CD8-positive, alpha-beta memory T cell (primary cell): ENCODE data around the gene PDCD1LG2. TPM values are rescaled to one million over a fixed set of nuclear protein-coding genes. Genes with fewer than 3 reads are reported as not detected.

ENCODE experiments used
- CTCF ChIA-PET: fragments of 350-600 bp; sonication (Branson Sonifier 250); formaldehyde crosslinking; loops from one replicate; lab custom pipeline; 2021; ENCODE audit warnings: antibody characterized with exemption; lab: Charles Lee
- POLR2A ChIA-PET: fragments of 350-600 bp; sonication (Branson Sonifier 250); formaldehyde crosslinking; loops from one replicate; lab custom pipeline; 2021; ENCODE audit warnings: antibody characterized with exemption; lab: Charles Lee
- DNase-seq, 5 donors: peaks; one replicate each; pipeline versions ENCODE4 v3.0.0 to v3.0.0-alpha.2; 2020 to 2022; ENCODE audit warnings: mixed read lengths in 1 of 5
- H3K27ac ChIP-seq: one replicate; pipeline ENCODE4 v1.7.0; 2013; ENCODE audit warnings: low read depth, mild to moderate bottlenecking, low read length, moderate library complexity
- H3K27me3 ChIP-seq: 2 replicates; pipeline ENCODE4 v1.7.0; 2013; ENCODE audit warnings: low read length, mild to moderate bottlenecking; ENCODE audit not compliant: insufficient read depth, poor library complexity, severe bottlenecking
- H3K36me3 ChIP-seq: 2 replicates; pipeline ENCODE4 v1.7.0; 2013; ENCODE audit warnings: mild to moderate bottlenecking, low read length, moderate library complexity; ENCODE audit not compliant: insufficient read depth
- H3K4me1 ChIP-seq: 2 replicates; pipeline ENCODE4 v1.7.0; 2013; ENCODE audit warnings: mild to moderate bottlenecking, low read length, moderate library complexity; ENCODE audit not compliant: insufficient read depth
- H3K4me3 ChIP-seq: 2 replicates; pipeline ENCODE4 v1.7.0; 2013; ENCODE audit warnings: mild to moderate bottlenecking, low read length
- H3K9me3 ChIP-seq: 2 replicates; pipeline ENCODE4 v1.7.0; 2013; ENCODE audit warnings: mild to moderate bottlenecking, low read length
- H3K27ac Mint-ChIP-seq, 8 donors: one replicate each; pipeline ENCODE4 v1.8.0; 2020 to 2021; ENCODE audit warnings: mixed read lengths in 8 of 8, mild to moderate bottlenecking in 6 of 8, inconsistent platforms in 3 of 8, moderate library complexity in 3 of 8
- H3K27me3 Mint-ChIP-seq, 2 donors: one replicate each; pipeline ENCODE4 v1.8.0; 2020 to 2021; ENCODE audit warnings: mixed read lengths in 2 of 2, mild to moderate bottlenecking in 1 of 2, moderate library complexity in 1 of 2
- H3K36me3 Mint-ChIP-seq, 3 donors: one replicate each; pipeline ENCODE4 v1.8.0; 2020 to 2021; ENCODE audit warnings: mixed read lengths in 3 of 3, inconsistent platforms in 1 of 3, mild to moderate bottlenecking in 1 of 3
- H3K4me1 Mint-ChIP-seq, 3 donors: one replicate each; pipeline ENCODE4 v1.8.0; 2020 to 2021; ENCODE audit warnings: mixed read lengths in 3 of 3, inconsistent platforms in 1 of 3, mild to moderate bottlenecking in 1 of 3
- H3K4me3 Mint-ChIP-seq, 7 donors: one replicate each; pipeline ENCODE4 v1.8.0; 2020 to 2021; ENCODE audit warnings: mixed read lengths in 7 of 7, mild to moderate bottlenecking in 6 of 7, moderate library complexity in 4 of 7, inconsistent platforms in 2 of 7
- H3K9me3 Mint-ChIP-seq, 5 donors: one replicate each; pipeline ENCODE4 v1.8.0; 2020 to 2022; ENCODE audit warnings: mixed read lengths in 5 of 5, mild to moderate bottlenecking in 3 of 5, moderate library complexity in 2 of 5, inconsistent platforms in 1 of 5
- polyA plus RNA-seq: library from polyadenylated mRNA; unstranded; fragments of 300-500 nt; fragmentation: Illumina TruSeq; gene quantifications from one replicate; pipeline ENCODE4 v1.2.3, GENCODE V29; 2021
- total RNA-seq, 2 experiments: library from RNA; stranded (reverse); gene quantifications; one replicate each; pipeline ENCODE4 v1.2.3, GENCODE V29; 2021

PDCD1LG2 gene
- total and polyA plus RNA-seq, 3 experiments from 2014 or later, result 0.33 to 0.37 TPM; not detected in 1

GRCh38 chr9:5549658-5550650 is 39.6 kb downstream of the PDCD1LG2 start:
- ChIA-PET POLR2A (no interaction called here), CTCF (interaction anchor here (0.6 kb wide), 1 partner anchor 744 kb away, joined by 3 read pairs; no protein-coding TSS in a partner anchor)
- H3K36me3 ChIP-seq, result no peaks in the 10 kb centered on the region
- no peaks in the 10 kb centered on the region for H3K9me3 Mint-ChIP-seq
- no peak overlapping the region for H3K4me3 Mint-ChIP-seq
- no peak overlapping the region for H3K27ac Mint-ChIP-seq
- no peak overlapping the region for H3K27ac ChIP-seq
- H3K4me1 ChIP-seq, result no peaks in the 10 kb centered on the region
- H3K4me1 Mint-ChIP-seq, result peaks cover 8 to 13% (median 8%) of the 10 kb centered on the region in 3 donors
- H3K27me3 ChIP-seq, result no peaks in the 10 kb centered on the region
- DNase-seq, result no peak
- peaks cover 0 to 2% of the 10 kb centered on the region in 2 donors for H3K27me3 Mint-ChIP-seq
- H3K9me3 ChIP-seq, result no peaks in the 10 kb centered on the region
- H3K4me3 ChIP-seq, result no peak overlapping the region
- peaks cover 0 to 12% (median 1%) of the 10 kb centered on the region in 3 donors for H3K36me3 Mint-ChIP-seq

- no peaks in the 10 kb centered on the region for H3K9me3 ChIP-seq
- H3K4me3 ChIP-seq, result no peak overlapping the region
- Mint-ChIP-seq H3K36me3 (peaks cover 0 to 12% (median 1%) of the 10 kb centered on the region in 3 donors), H3K9me3 (no peaks in the 10 kb centered on the region), H3K27ac (peak overlapping the region in 1 of 8 donors; percentile 51), H3K4me1 (peaks cover 8 to 20% (median 9%) of the 10 kb centered on the region in 3 donors), H3K4me3 (no peak overlapping the region), H3K27me3 (peaks cover 0 to 2% of the 10 kb centered on the region in 2 donors)
- no peak for DNase-seq
- ChIA-PET POLR2A (no interaction called here), CTCF (no interaction called here)
- H3K36me3 ChIP-seq, result no peaks in the 10 kb centered on the region
- H3K4me1 ChIP-seq, result no peaks in the 10 kb centered on the region
- no peak overlapping the region for H3K27ac ChIP-seq
- H3K27me3 ChIP-seq, result no peaks in the 10 kb centered on the region
Measured at GRCh38 chr9:5551368-5552150, 41.2 kb downstream of the PDCD1LG2 start.

GRCh38 chr9:5552301-5552700 is 42.0 kb downstream of the PDCD1LG2 start:
- ChIA-PET POLR2A (no interaction called here), CTCF (no interaction called here)
- H3K36me3 ChIP-seq, result no peaks in the 10 kb centered on the region
- Mint-ChIP-seq H3K9me3 (no peaks in the 10 kb centered on the region), H3K36me3 (peaks cover 0 to 12% (median 1%) of the 10 kb centered on the region in 3 donors), H3K27me3 (peaks cover 0 to 4% of the 10 kb centered on the region in 2 donors), H3K4me1 (peaks cover 14 to 28% (median 15%) of the 10 kb centered on the region in 3 donors), H3K27ac (no peak overlapping the region), H3K4me3 (no peak overlapping the region)
- no peak overlapping the region for H3K27ac ChIP-seq
- DNase-seq, result no peak
- H3K27me3 ChIP-seq, result no peaks in the 10 kb centered on the region
- H3K4me1 ChIP-seq, result peaks cover 7% of the 10 kb centered on the region
- H3K9me3 ChIP-seq, result no peaks in the 10 kb centered on the region
- no peak overlapping the region for H3K4me3 ChIP-seq

- H3K4me1 ChIP-seq, result peaks cover 16% of the 10 kb centered on the region
- ChIA-PET CTCF (no interaction called here), POLR2A (no interaction called here)
- Mint-ChIP-seq H3K4me1 (peaks cover 23 to 37% (median 24%) of the 10 kb centered on the region in 3 donors), H3K27ac (no peak overlapping the region), H3K27me3 (peaks cover 0 to 4% of the 10 kb centered on the region in 2 donors), H3K36me3 (peaks cover 0 to 13% (median 1%) of the 10 kb centered on the region in 3 donors), H3K9me3 (no peaks in the 10 kb centered on the region), H3K4me3 (no peak overlapping the region)
- H3K36me3 ChIP-seq, result no peaks in the 10 kb centered on the region
- no peak for DNase-seq
- H3K27ac ChIP-seq, result no peak overlapping the region
- H3K9me3 ChIP-seq, result no peaks in the 10 kb centered on the region
- H3K27me3 ChIP-seq, result no peaks in the 10 kb centered on the region
- H3K4me3 ChIP-seq, result no peak overlapping the region
Measured at GRCh38 chr9:5553211-5553610, 42.9 kb downstream of the PDCD1LG2 start.

- POLR2A ChIA-PET, result no interaction called here
- Histone ChIP-seq H3K27me3 (no peaks in the 10 kb centered on the region), H3K36me3 (no peaks in the 10 kb centered on the region), H3K4me3 (no peak overlapping the region), H3K9me3 (no peaks in the 10 kb centered on the region), H3K4me1 (peaks cover 26% of the 10 kb centered on the region), H3K27ac (no peak overlapping the region)
- H3K9me3 Mint-ChIP-seq, result no peaks in the 10 kb centered on the region
- CTCF ChIA-PET, result no interaction called here
- H3K4me1 Mint-ChIP-seq, result peaks cover 33 to 47% (median 34%) of the 10 kb centered on the region in 3 donors
- H3K4me3 Mint-ChIP-seq, result no peak overlapping the region
- peaks cover 0 to 4% of the 10 kb centered on the region in 2 donors for H3K27me3 Mint-ChIP-seq
- H3K27ac Mint-ChIP-seq, result no peak overlapping the region
- peaks cover 0 to 18% (median 1%) of the 10 kb centered on the region in 3 donors for H3K36me3 Mint-ChIP-seq
- no peak for DNase-seq
Measured at GRCh38 chr9:5554254-5554653, 43.9 kb downstream of the PDCD1LG2 start.

GRCh38 chr9:5556101-5556705 is 45.9 kb downstream of the PDCD1LG2 start:
- Mint-ChIP-seq H3K27me3 (peaks cover 0 to 4% of the 10 kb centered on the region in 2 donors), H3K4me1 (peaks cover 40 to 60% (median 46%) of the 10 kb centered on the region in 3 donors), H3K36me3 (peaks cover 0 to 18% (median 1%) of the 10 kb centered on the region in 3 donors), H3K9me3 (no peaks in the 10 kb centered on the region), H3K4me3 (no peak overlapping the region), H3K27ac (peak overlapping the region in 3 of 8 donors; percentile 11 to 90 (median 82))
- H3K4me3 ChIP-seq, result no peak overlapping the region
- no peak overlapping the region for H3K27ac ChIP-seq
- CTCF ChIA-PET, result no interaction called here
- POLR2A ChIA-PET, result no interaction called here
- DNase-seq, result no peak
- peaks cover 33% of the 10 kb centered on the region for H3K4me1 ChIP-seq
- no peaks in the 10 kb centered on the region for H3K27me3 ChIP-seq
- no peaks in the 10 kb centered on the region for H3K9me3 ChIP-seq
- no peaks in the 10 kb centered on the region for H3K36me3 ChIP-seq

- Mint-ChIP-seq H3K4me1 (peaks cover 40 to 64% (median 51%) of the 10 kb centered on the region in 3 donors), H3K36me3 (peaks cover 0 to 10% (median 0%) of the 10 kb centered on the region in 3 donors), H3K27me3 (peaks cover 0 to 3% of the 10 kb centered on the region in 2 donors), H3K9me3 (peaks cover 0 to 5% (median 0%) of the 10 kb centered on the region in 5 donors), H3K4me3 (peak overlapping the region in 6 of 7 donors; percentile 59 to 76 (median 68)), H3K27ac (peak overlapping the region; percentile 82 to 95 (median 92))
- Histone ChIP-seq H3K36me3 (no peaks in the 10 kb centered on the region), H3K4me3 (no peak overlapping the region), H3K27ac (no peak overlapping the region), H3K27me3 (no peaks in the 10 kb centered on the region), H3K4me1 (peaks cover 34% of the 10 kb centered on the region), H3K9me3 (no peaks in the 10 kb centered on the region)
- CTCF ChIA-PET, result interaction anchor here (0.9 to 3.0 kb wide), 5 partner anchors 30 to 372 kb away, joined by 3 to 12 read pairs (median 8); partner anchors contain the start of gene CD274
- POLR2A ChIA-PET, result no interaction called here
- peak; percentile 19 to 76 (median 51) for DNase-seq
Measured at GRCh38 chr9:5557606-5558587, 47.6 kb downstream of the PDCD1LG2 start.
